GM18873 (cell line): ENCODE measurements around the gene POLR2B.
"Not testable (repeated sequence)": the region's sequence is repeated elsewhere in the genome, so short reads cannot be mapped to it uniquely, and the experiment has no call there.

ENCODE experiments used
- ATAC-seq: cut with Tn5 transposase; IDR thresholded peaks from one replicate; pipeline ENCODE4 v1.9.1; 2021; ENCODE audit warnings: mild to moderate bottlenecking, moderate library complexity, moderate number of reproducible peaks; ENCODE audit not compliant: unreplicated experiment, low FRiP score

The POLR2B gene

DNA sequence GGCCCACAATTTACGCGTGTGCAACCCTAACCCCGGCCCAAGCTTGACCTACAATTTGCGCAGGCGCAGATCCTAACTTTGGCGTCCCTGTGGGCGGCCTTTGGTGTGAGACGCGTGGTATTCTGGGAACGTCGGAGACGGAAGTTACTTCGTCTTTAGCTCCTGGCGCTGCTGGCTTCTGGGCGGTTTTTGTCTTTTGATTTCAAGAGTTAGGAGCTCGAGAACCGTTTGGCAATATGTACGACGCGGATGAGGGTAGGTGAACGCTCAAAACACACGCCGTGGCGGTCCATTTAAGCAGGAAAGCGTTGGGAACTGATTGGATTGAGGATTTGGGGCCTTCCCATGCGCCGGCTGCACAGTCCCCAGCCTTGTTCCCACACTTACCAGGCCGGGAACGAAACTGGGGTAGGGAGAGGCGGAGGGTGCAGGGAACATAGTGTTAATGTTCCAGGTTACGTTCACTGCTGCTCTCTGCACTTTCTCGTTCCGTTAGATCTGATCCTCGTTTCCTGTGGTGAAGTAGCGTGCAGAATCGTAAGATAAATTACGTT is at the start of gene POLR2B:
Gene POLR2B, plus strand, starts transcription at position 147 of the 554 bp plus-strand sequence. Its CDS starts 90 bp downstream, at position 237.
- peak; percentile 54 for ATAC-seq

DNA sequence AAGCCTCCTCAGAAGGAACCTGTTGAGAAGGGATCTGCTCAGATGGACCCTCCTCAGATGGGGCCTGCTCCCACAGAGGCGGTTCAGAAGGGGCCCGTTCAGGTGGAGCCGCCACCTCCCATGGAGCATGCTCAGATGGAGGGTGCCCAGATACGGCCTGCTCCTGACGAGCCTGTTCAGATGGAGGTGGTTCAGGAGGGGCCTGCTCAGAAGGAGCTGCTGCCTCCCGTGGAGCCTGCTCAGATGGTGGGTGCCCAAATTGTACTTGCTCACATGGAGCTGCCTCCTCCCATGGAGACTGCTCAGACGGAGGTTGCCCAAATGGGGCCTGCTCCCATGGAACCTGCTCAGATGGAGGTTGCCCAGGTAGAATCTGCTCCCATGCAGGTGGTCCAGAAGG is 48.1 kb upstream of the POLR2B start:
- no peak for ATAC-seq

DNA sequence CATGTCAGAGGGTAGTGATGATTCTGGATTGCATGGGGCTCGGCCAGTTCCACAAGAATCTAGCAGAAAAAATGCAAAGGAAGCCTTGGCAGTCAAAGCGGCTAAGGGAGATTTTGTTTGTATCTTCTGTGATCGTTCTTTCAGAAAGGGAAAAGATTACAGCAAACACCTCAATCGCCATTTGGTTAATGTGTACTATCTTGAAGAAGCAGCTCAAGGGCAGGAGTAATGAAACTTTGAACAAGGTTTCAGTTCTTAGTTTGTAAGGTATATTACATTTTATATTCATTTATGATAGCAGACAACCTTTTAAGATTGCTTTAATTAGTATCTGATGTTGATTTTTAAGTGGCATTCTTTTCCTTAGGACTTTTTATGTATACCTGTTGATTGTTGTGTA is 46.8 kb upstream of the POLR2B start:
- no peak for ATAC-seq

DNA sequence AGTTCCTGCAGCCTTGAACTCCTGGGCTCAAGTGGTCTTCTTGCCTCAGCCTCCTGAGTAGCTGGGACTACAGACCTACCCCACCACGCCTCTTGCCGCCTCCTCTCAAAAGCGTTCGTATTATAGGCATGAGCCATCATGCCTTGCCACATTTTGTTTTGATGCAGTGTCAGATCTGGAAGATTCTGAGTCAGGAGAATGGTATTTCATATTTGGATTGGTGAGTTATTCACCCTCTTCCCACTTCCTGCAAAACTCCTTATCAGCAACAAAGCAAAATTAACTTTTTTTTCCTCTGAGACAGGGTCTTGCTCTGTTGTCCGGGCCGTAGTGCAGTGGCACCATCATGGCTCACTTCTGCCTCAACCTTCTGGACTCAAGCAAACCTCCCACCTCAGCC is 41.4 kb upstream of the POLR2B start:
- ATAC-seq = no peak

DNA sequence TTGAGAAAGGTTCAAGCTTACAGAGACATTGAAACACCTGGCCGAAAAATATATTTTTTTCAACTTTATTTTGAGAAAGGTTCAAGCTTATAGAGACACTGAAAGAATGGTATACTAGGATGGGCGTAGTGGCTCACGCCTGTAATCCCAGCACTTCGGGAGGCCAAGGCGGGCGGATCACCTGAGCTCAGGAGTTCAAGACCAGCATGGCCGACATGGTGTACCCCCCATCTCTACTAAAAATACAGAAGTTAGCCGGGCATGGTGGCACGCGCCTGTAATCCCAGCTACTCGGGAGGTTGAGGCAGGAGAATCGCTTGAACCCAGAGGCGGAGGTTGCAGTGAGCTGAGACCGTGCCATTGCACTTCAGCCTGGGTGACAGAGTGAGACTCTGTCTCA is 38.9 kb upstream of the POLR2B start:
- not testable (repeated sequence) for ATAC-seq

DNA sequence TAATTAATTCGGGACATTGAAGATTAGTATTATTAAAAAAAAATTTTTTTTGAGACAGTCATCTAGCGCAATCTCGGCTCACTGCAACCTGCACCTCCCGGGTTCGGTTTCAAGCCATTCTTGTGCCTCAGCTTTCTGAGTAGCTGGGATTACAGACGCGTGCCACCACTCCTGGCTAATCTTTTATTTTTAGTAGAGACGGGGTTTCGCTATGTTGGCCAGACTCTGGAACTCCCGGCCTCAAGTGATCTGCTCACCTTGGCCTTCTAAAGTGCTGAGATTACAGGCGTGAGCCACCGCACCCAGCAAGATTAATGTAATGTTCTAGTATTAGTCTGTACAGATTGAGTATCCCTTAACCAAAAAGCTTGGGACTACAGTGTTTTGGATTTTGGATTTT is 38.3 kb upstream of the POLR2B start:
- no peak for ATAC-seq

DNA sequence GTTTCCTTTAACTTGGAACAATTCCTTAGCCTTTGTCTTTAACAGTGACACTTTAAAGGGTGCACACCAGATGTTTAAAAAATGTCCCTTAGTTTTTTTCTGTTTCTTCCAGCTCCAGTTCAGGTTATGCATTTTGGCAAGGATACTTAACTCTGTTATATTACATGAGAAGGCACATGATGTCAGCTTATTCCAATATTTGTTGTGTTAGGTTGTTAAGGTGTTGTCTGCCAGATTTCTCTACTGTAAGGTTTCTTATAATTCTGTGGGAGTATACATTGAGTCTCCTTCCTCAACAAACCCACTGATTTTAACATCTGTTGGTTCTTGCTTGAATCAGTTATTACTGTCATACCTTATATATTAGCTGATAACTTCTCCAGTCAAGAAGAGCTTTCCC is 37.7 kb upstream of the POLR2B start:
- ATAC-seq = no peak

DNA sequence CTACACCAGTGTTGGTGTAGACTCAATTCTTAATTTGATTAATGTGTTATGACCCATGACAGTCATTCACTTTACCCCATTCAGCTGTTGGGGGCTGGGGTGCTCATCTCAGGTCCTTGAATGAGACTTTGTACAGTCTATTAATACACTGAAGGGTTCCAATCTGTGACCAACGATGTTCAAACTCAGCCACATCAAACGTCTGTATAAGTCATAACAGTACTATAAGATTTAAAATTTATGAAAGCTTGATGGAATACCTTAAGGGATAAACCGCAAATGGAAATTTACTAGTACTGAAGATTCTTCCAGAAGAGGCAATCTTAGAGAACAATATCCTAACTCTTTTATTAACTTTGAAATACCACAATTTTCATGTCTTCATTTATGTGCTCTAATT is 37.3 kb upstream of the POLR2B start:
- ATAC-seq = no peak

DNA sequence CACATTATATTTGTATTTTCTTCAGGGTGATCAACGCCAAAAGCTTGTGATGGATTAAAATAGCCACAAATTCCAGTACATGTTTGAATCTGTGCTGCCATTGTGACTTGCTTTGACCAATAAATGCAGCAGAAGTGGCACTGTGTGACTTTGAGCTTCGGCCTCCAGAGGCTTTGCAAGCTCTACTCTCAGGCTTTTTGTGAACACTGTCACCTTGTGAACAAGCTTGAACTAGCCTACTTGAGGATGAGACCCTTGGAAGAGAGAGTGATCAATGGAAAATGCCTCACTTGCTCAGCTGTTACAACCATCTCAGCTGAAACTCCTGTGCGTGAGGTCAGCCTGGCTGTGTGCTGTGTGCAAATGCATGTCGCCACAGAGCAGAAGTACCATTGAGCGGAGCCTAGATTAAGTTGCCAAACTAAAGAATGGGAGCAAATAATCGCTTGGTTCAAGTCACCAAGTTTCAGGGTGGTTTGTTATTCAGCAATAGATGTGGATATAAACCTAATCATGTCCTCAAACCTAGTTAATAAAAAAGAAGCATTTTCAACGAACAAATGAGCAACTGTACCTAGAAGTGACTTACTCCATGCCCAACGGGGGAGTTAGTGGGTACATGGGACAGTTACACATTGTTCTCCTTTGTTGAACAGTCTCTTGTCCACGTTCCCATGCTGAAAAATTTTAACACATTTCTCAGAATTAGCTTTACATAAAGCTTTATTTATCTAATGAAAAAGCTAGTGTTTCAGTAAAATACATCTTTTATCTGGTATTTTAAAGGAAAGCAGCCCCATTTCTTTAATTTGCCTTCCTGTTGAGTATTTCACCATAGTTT is 24.8 kb upstream of the POLR2B start:
- no peak for ATAC-seq

DNA sequence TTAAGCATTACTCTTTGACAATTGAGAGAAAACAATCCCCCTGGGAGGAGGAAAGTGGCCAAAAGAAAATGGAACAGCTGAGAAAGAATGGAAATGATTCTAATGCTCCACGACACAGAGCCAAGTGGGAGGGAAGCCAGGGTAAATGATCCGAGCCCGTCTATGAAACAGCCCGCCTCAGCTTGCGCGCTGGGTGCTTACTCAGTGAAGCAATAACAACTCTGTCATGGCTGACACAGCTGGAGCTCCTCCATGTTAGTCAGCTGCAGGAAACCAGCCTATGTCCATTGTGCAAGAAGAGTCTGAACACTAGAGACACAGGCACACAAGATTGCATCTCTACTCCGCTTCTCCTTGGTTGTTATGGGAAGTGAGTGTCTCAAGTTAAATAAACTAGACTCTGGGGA is 20.6 kb upstream of the POLR2B start:
- no peak for ATAC-seq

DNA sequence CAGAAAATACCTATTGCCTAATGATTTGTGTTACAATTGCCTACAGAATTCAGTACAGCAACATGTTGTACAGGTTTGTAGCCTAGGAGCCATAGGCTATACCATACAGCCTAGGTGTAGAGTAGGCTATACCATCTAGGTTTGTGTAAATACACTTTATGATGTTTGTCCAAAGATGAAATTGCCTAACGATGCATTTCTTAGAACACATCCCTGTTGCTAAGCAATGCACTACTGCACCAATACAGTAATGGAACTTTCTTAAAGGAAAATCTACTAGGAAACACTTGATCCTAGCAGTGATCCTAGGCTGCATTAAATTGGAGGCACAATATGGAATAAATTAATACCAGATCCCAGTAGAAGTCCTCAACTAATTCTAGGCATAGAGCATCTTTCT is 19.6 kb upstream of the POLR2B start:
- ATAC-seq = no peak

DNA sequence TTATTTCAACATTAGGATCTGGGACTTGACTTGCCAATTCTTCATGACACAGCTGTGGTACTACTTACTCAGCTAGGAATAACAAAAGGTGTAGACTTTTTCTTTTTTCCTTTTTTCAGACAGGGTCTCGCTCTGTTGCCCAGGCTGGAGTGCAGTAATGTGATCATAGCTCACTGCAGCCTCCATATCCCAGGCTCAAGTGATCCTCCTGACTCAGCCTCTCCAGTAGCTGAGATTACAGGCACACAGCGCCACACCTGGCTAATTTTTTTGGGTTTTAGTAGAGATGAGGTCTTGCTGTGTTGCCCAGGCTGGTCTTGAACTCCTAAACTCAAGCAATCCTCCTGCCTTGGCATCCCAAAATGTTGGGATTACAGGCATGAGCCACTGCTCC is 17.6 kb upstream of the POLR2B start:
- ATAC-seq = no peak

DNA sequence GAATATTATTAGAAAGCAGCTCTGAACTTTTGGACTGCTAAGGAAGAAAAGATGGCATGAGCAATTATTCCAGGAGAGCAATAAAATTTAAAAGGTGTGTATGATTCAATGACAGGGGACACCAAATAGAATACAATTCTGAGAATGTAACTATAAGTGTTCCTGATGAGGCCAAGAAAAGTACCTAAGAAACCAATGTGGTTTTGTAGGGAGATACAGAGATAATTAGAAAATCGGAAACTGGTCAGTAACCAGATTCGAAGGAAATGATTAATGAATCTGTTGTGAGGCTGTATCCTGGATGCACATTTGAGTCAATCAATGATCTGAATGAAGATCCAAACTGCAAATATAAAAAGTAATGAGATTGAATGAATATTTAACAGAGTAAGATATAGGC is 7.3 kb upstream of the POLR2B start:
- ATAC-seq = no peak

DNA sequence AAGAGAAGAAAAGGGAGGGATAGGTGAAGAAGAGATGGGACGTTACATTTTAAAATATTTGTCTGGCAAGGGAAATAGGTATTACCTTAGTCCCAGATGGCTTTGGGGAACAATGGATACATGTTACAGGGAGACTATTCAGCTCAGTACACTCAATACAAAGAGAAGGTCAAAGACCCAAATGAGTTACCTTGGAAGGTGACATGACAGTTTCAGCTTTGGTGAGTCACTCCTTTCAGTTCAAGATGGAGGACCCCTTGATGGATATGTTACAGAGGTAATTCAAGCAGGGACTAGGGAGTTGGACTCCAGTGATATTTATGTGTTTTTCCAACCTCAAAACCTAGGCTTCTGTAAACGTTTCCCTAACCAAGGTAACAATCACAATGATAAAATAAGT is 6.3 kb upstream of the POLR2B start:
- no peak for ATAC-seq

DNA sequence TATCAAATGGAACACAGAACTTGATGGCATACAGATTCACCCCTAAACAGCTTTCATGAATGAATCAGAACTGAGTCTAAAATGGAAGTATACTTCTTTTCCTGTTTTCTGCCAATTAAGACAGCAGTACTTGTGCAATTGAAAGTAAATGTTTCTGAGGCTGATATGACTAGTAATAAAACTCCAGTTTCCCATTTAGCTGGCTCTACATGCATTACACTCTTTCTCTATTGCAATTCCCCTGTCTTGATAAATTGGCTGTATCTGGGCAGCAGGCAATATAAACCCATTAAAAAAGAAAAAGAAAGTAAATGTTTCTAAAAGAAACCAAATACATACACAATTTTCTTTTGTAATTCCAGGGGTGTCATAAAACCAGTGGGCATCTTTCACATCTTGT is 5.9 kb upstream of the POLR2B start:
- no peak for ATAC-seq

DNA sequence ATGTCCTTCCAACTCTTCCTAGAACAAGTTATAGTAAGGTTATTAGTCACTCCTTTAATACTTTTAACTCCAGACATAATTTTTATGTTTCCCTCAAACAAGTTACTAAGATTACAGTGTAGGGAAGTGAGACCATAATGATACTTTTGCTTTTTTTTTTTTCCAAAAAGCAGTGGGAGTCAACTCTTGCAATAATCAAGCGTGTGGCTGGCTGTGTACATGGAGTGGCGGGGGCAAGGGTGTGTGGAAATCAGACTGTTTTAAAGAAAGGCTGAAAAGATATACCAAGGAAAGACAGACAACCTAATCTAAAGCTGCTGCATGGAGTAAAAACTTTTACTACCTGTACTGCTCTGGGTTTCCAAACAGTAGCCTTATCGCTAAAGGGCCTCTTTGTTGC is 5.4 kb upstream of the POLR2B start:
- ATAC-seq = no peak

DNA sequence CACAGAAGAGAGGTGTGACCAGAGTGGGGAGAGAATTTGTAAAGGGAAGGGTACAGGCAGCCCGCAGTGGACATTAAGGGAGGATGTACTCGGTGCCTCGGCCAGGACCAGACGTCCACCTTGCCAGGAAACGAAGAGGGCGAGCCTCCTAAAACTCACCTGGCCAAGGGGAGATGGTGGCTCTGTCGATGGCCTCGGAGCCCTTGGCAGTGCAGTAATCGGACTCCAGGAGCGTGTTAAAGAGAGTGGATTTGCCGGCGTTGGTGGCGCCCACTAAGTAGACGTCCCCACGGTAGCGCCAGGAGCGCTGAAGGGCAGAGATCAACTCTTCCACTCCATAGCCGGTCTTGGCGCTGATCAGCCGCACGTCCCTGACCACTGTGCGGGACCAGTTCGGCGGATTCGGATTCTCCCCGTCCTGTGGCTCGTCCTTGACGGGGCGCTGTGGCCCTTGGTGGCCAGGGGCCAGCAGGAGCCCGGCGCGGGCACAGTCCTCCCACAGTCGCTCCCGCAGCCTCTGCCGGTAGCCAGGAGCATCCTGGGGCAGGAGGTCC is 2.3 kb upstream of the POLR2B start:
- ATAC-seq = no peak

DNA sequence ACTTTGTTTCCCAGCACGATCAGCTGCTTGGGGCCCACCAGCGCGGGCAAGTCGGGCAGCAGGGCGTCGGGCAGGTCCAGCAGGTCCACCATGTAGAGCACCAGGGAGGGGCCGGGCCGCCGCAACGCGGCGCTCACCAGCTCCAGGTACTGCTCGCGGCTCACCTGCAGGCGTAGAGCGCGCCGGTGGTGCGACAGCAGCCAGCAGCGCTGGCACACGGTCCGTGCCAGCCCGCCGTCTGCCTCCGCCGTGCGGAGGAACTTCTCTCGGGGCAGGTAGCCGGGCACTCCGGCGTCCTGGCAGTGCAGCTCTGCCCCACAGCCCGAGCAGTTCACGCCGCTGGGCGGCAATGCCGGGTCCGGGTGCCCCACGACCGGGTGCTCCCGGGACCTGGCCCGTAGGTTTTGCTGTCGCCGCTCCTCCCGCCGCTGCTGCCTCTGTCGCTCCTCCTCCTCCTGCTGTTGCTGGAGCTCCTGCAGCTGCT is 1.8 kb upstream of the POLR2B start:
- ATAC-seq = peak; percentile 15

DNA sequence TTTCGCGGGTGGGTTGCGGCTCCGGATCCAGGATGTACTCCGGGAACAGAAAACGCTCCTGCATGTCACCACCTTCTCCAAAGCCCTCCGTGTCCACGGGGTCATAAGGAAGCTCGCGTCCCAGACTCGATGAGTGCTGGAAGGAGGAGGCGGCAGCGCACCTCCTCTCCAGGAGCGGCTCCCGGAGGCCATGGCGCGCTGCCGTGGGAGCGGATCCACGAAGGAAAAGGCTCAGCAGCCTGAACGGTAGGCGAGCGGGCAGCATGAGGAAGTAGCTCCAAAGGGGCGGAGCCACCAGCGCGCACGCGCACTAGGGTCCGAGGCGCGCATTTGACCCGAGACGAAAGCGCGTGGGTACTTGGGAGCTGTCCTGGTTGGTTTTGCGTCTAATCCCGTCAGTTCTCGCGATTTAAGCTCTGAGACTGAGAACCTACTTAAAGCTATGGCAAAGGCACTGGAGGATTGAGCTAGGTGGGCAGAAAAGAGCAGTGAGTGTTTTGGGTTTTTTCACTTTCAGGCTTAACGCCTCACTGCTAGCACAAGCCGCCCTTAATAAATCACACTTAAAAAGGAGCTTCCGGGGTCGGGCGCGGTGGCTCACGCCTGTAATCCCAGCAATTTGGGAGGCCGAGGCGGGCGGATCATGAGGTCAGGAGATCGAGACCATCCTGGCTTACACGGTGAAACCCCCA is 1.2 kb upstream of the POLR2B start, which contains the start of gene NOA1:
Gene NOA1, minus strand, starts transcription at position 286 of the 692 bp plus-strand sequence. Its CDS starts 21 bp downstream, at position 265.
- peak; percentile 86 for ATAC-seq

DNA sequence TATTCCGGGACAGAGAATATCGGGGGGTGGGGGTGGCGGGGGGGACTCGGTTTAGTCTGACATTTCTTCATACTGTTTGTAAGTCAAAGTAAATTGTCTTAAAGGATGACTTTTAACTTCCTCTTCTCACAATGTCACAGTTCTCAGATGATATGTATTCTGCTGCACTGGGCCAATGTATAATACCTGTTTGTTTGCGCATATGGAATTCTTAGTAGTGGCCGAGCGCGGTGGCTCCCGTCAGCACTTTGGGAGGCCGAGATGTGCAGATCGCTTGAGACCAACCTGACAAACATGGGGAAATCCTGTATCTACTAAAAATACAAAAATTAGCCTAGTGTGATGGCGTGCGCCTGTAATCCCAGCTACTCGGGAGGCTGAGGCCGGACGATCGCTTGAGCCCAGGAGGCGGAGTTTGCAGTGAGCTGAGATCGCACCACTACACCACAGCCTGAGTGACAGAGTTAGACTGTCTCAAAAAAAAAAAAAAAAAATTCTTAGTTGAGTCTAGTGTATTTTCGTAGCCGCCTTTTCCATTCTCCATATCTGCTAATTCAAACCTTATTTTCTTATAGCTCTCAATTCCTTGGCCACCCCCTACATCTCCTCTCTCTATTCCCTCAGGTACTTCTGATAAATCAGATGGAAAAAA is 851 bp downstream of the POLR2B start:
- ATAC-seq = no peak

DNA sequence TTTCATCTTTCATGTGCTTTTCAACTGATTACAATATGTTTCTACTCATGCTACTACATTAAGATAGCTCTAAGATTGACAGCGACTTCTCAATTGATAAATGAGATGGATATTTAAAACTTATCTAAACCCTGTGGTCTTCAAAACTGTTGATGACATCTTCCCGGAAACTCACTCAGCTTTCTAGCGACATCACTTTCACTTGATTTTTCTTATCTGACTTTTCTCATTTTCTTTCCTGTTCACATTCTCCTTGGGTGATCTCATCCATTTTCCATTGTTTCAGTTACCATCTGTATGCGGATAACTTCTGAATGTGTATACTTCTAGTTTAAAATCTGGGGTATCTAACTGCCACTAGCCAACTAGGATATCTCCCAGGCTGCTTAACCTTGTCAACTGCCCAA is 3.1 kb downstream of the POLR2B start:
- ATAC-seq = no peak
